ENCODE measurements around the gene NR2C2. TPM values are rescaled to one million over a fixed set of nuclear protein-coding genes. Genes with fewer than 3 reads are reported as not detected.

Gene NR2C2
- total and polyA plus RNA-seq, 9 of the 15 experiments (the other 6 are each of a cell fraction or from before 2014, with no cell fraction given): 6.1 to 33.0 (median 14.6) TPM

GRCh38 chr3:14913926-14914778 is 33.2 kb upstream of the NR2C2 start:
- WGBS (ENCODE audit: insufficient coverage, low coverage, missing lambda C conversion rate): 5% methylated on average over 14 of the region's 14 CpGs

More at GRCh38 chr3:14913926-14914778, 33.2 kb upstream of the NR2C2 start:
- no peak for FAIRE-seq
- intact Hi-C loops (cut with micrococcal nuclease): no loop called here
- ChIA-PET CTCF (ENCODE audit: low intra/inter-chr PET ratio) (interaction anchor here (1.0 kb wide), 1 partner anchor 123 kb away, joined by 4 read pairs; no protein-coding TSS in a partner anchor), POLR2A (interaction anchor here (0.5 to 0.9 kb wide), 3 partner anchors 38 to 735 kb away, joined by 3 to 4 read pairs (median 3); partner anchors contain the start of genes LSM3 and XPC)
- TF ChIP-seq CTCF (IDR thresholded peaks at IDR 0.05 in 2 of 3, conservative IDR thresholded peaks at IDR 0.05 in 1 of 3; ENCODE audit: insufficient read depth in 2 of 3, low read depth in 1 of 3, low read length in 3 of 3) (peak; percentile 19 to 50 (median 31); a peak in 3 of 6 replicates), RAD21 (CRISPR knock-in tag; conservative IDR thresholded peaks at IDR 0.05 in 1 of 2, IDR thresholded peaks at IDR 0.05 in 1 of 2) (peak in 1 of 2 experiments; percentile 39; a peak in 2 of 4 replicates), ZEB2 (IDR thresholded peaks at IDR 0.05) (no peak)
- in situ Hi-C loops (cut with MboI): loop anchor here (25.0 kb wide), 2 partner anchors 402 to 1252 kb away; no protein-coding TSS in a partner anchor
- Histone ChIP-seq H3K4me1 (replicated peaks in 1 of 2; ENCODE audit: control insufficient read depth in 2 of 2, insufficient read depth in 2 of 2, low read length in 2 of 2) (no peaks in the 10 kb centered on the region), H3K4me2 (ENCODE audit: insufficient read depth, low read length) (no peak overlapping the region), H3K9me1 (ENCODE audit: control insufficient read depth, insufficient read depth, low read length) (no peaks in the 10 kb centered on the region), H4K20me1 (replicated peaks; ENCODE audit: control insufficient read depth, insufficient read depth, low read length) (peaks cover 14% of the 10 kb centered on the region; the same call in 1 of the 2 replicates), H3K79me2 (ENCODE audit: control insufficient read depth, insufficient read depth, low read length) (no peaks in the 10 kb centered on the region), H3K27me3 (ENCODE audit: control insufficient read depth in 2 of 2, insufficient read depth in 2 of 2, low read length in 2 of 2) (peaks cover 40 to 61% of the 10 kb centered on the region in 2 experiments), H2AFZ (ENCODE audit: low read depth, low read length) (no peak overlapping the region), H3K4me3 (no peak overlapping the region), H3K9me3 (replicated peaks; ENCODE audit: control insufficient read depth, insufficient read depth, low read depth, low read length) (no peaks in the 10 kb centered on the region), H3K9ac (ENCODE audit: insufficient read depth in 1 of 2, low read depth in 2 of 2, low read length in 2 of 2) (no peak overlapping the region), H3K27ac (ENCODE audit: extremely low read depth, low read depth, low read length) (no peak overlapping the region), H3K36me3 (ENCODE audit: control insufficient read depth, insufficient read depth, low read length) (no peaks in the 10 kb centered on the region)
- no peak for DNase-seq (ENCODE audit: extremely low read depth in 1 of 4, low spot score in 3 of 4)
- peak; percentile 38; the same call in 1 of the 3 replicates for ATAC-seq
- BruUV-seq (replicated peaks): no TSS peak
